Activated CD8-positive, alpha-beta memory T cell treated with anti-CD3 and anti-CD28 coated beads, Interleukin-2, amount 50 U/mL, for 1 hour (primary cell): ENCODE data around the gene CCDC144A.
"Not testable (repeated sequence)": the region's sequence is repeated elsewhere in the genome, so short reads cannot be mapped to it uniquely, and the experiment has no call there.

Source experiments
- DNase-seq: peaks from one replicate; pipeline ENCODE4 v3.0.0-alpha.2; 2020; ENCODE audit errors: extremely low read depth

CCDC144A gene

GRCh38 chr17:16757520-16757919, 67.5 kb downstream of the CCDC144A start:
- not testable (repeated sequence) for DNase-seq

- DNase-seq, result not testable (repeated sequence)
These were observed 68.1 kb downstream of the CCDC144A start for GRCh38 chr17:16758177-16758576.

DNA sequence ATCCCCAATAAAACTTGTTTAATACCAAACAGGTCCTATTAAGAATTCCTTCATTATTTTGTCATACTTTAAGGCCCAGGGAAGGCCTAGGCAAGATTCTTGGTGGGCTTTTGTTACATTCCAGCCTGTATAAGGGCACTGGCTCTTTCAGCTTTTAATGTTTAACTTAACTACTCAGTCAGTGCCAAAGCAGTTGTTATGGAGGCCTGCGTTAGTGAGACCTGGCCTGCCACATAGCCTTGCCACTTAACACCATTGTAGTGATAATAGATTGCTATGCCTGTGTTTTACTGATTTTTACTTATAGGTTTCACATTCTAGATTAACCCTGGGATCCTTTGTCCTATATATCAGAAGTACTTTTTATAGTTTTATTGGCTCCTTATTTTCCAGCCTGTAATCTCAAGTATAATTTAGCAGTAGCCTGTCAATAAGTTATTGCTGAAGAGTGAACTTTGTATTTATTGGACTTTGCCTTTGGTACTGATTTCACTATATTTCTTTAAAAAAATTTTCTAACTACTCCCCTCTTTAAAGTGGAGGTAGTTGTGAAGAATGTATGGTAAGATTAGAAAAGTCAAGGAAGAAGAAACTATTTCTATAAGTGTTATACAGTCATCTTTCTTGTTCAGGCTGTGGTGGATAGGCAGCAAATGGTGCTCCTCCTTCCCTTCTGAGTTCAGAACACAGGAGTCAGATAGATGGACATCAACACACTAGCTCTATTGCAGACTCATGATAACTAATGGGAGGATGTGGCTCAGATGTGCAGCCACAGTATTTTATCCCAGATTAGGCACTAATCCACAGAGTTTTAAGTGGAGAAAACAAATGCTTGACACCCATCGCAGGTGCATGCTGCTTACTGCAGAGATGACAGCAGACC, 78.5 kb downstream of the CCDC144A start:
- DNase-seq, result not testable (repeated sequence)

- not testable (repeated sequence) for DNase-seq
These were observed 82.5 kb downstream of the CCDC144A start for GRCh38 chr17:16772394-16773145.

DNA sequence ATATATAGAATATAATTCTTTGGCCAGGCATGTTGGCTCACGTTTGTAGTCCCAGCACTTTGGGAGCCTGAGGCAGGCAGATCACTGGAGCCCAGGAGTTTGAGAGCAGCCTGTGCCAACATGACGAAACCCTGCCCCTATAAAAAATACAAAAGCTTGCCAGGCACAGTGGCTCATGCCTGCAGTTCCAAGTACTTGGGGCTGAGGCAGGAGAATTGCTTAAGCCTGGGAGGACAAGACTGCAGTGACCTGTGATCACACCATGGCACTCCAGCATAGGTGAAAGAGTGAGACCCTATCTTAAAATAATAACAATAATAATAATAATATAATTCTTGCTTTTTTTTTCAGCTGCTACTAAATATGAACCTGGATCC, 83.1 kb downstream of the CCDC144A start:
- not testable (repeated sequence) for DNase-seq

- not testable (repeated sequence) for DNase-seq
These were observed 97.8 kb downstream of the CCDC144A start for GRCh38 chr17:16787851-16788250.

- not testable (repeated sequence) for DNase-seq
These were observed 99.0 kb downstream of the CCDC144A start for GRCh38 chr17:16788889-16789536.

- not testable (repeated sequence) for DNase-seq
These were observed 99.6 kb downstream of the CCDC144A start for GRCh38 chr17:16789622-16790021.

- not testable (repeated sequence) for DNase-seq
These were observed 100.4 kb downstream of the CCDC144A start for GRCh38 chr17:16790313-16790871.

DNA sequence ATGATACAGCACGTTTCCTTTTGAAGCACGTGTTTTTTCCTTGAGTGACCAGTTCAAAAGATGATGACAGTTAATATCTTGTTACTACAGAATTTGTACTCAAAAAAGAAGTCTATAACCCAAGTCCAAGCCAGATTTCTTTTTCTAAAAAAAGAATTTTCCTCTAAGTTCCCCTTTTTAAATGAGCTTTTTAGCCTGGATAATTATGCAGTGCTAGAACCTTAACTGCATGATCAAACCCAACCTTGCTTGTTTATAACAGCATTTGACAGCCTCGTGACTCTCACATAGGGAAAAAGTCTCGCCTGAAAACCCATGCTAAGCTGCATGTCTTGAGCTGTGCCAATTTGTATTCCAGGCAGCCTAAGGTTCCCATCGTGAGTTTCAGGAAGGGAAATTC, 104.2 kb downstream of the CCDC144A start:
- DNase-seq, result not testable (repeated sequence)

- DNase-seq, result not testable (repeated sequence)
These were observed 105.9 kb downstream of the CCDC144A start for GRCh38 chr17:16795894-16796293.

DNA sequence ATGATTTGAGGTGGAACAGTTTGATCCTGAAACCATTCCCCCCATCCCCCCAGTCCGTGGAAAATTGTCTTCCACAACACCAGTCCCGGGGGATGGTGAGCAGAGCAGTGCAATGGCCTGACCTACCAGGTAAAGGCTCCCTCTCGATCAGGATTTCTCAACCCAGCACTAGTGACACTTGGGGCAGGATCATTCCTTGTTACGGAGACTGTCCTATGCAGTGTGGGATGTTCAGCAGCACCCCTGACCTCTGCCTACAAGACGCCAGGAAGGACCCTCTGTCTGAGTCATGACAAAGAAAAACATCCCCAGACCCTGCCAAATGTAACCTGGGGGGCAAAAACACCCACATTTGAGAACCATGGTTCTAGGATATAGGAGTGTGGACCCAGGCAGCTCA, 114.8 kb downstream of the CCDC144A start:
- DNase-seq, result not testable (repeated sequence)

DNA sequence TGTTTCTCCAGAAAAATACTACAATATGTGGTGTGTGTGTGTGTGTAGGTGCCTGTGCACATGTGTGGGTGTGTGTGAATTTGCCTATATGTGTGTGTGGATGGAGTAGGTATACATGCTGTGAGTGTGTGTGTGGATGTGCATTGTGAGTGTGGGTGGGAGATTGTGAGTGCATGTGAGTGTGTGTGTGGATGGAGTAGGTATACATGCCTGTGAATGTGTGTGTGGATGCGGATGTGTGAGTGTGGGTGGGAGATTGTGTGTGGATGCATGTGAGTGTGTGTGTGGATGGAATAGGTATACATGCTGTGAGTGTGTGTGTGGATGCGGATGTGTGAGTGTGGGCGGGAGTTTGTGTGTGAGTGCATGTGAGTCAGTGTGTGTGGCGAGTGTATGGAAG, 116.6 kb downstream of the CCDC144A start:
- not testable (repeated sequence) for DNase-seq

GRCh38 chr17:16807620-16808019, 117.6 kb downstream of the CCDC144A start:
- DNase-seq, result not testable (repeated sequence)

GRCh38 chr17:16810236-16810635, 120.2 kb downstream of the CCDC144A start:
- DNase-seq, result not testable (repeated sequence)

GRCh38 chr17:16812126-16812525, 122.1 kb downstream of the CCDC144A start:
- not testable (repeated sequence) for DNase-seq

- no peak for DNase-seq
These were observed 124.4 kb downstream of the CCDC144A start for GRCh38 chr17:16814439-16814838.

- DNase-seq, result no peak
These were observed 127.2 kb downstream of the CCDC144A start for GRCh38 chr17:16817201-16817600.

DNA sequence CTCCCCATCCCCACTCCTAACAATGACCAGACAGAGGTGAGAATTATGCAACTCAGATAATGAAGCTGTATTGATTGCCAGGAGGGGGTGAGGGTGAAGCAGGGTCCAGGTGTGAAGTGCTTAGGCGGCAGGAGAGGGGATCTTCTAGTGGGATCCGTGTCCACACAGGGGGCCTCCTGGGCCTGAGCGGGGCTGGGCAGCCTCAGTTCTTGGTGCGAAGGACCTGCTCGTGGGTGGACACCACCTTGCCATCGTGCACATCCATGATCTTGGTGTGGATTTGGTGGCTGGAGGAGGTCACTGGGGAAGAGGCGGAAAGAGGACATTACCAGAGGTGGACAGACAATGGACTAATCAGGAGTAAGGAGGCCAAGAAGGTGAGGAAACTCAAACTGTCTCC, 127.9 kb downstream of the CCDC144A start:
- not testable (repeated sequence) for DNase-seq

- no peak for DNase-seq
These were observed 128.3 kb downstream of the CCDC144A start for GRCh38 chr17:16818340-16818739.

GRCh38 chr17:16818821-16819683, 129.0 kb downstream of the CCDC144A start:
- DNase-seq, result no peak
